ENCODE measurements around the gene DNAJC27.

DNA sequence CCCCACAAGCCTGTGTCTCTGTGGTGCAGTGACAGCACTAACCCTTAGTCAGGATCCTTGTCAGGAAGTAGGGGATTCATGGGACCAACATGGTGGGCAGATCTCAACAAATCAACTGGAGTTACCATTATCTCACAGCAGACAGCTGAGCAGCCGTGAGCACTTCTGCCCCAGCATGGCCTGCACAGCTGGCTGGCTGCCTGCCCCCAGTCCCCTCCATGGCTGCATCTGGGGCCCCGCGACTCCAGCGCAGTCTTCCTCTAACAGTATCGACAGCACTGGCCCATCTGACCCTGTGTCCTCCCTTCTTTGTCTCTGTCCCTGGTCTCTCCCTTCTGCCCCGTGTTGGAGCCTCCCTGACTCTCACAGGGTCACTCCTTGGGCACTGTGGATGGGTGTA is 47.0 kb downstream of the DNAJC27 start:
- TF ChIP-seq CTCF (conservative IDR thresholded peaks at IDR 0.05; ENCODE audit: low read depth, low read length): no peak
- TF ChIP-seq EZH2 (IDR thresholded peaks at IDR 0.05; ENCODE audit: low read length, unreplicated experiment): no peak

Measured in PC-3 (cell line).